ENCODE data around the gene STXBP1.
"Not testable (repeated sequence)": the region's sequence is repeated elsewhere in the genome, so short reads cannot be mapped to it uniquely, and the experiment has no call there.

Gene STXBP1

GRCh38 chr9:127611899-127612790 lies at the start of gene STXBP1:
Gene STXBP1, plus strand, starts transcription at chr9:127612277. Its CDS starts 127 bp downstream, at chr9:127612404.
- DNase-seq, result peak; percentile 87

GRCh38 chr9:127562279-127562796 lies 49.7 kb upstream of the STXBP1 start:
- no peak for DNase-seq

GRCh38 chr9:127562841-127563401 lies 49.2 kb upstream of the STXBP1 start:
- DNase-seq, result no peak

- no peak for DNase-seq
These were observed 48.5 kb upstream of the STXBP1 start for GRCh38 chr9:127563579-127563978.

GRCh38 chr9:127565231-127565630 lies 46.8 kb upstream of the STXBP1 start:
- no peak for DNase-seq

GRCh38 chr9:127566351-127567001 lies 45.6 kb upstream of the STXBP1 start:
- DNase-seq, result no peak

- no peak for DNase-seq
These were observed 44.9 kb upstream of the STXBP1 start for GRCh38 chr9:127567035-127567729.

GRCh38 chr9:127567730-127568617 lies 44.1 kb upstream of the STXBP1 start:
- DNase-seq, result no peak

GRCh38 chr9:127568618-127568970 lies 43.5 kb upstream of the STXBP1 start:
- DNase-seq, result no peak

- DNase-seq, result peak; percentile 70
These were observed 42.8 kb upstream of the STXBP1 start for GRCh38 chr9:127568971-127569885.

GRCh38 chr9:127569886-127570401 lies 42.1 kb upstream of the STXBP1 start:
- no peak for DNase-seq

- no peak for DNase-seq
These were observed 41.5 kb upstream of the STXBP1 start for GRCh38 chr9:127570533-127571111.

- DNase-seq, result no peak
These were observed 40.1 kb upstream of the STXBP1 start for GRCh38 chr9:127571971-127572370.

GRCh38 chr9:127572961-127573721 lies 38.9 kb upstream of the STXBP1 start:
- DNase-seq, result no peak

- no peak for DNase-seq
These were observed 37.7 kb upstream of the STXBP1 start for GRCh38 chr9:127574072-127574993.

- DNase-seq, result no peak
These were observed 36.0 kb upstream of the STXBP1 start for GRCh38 chr9:127575875-127576778.

GRCh38 chr9:127577194-127577593 lies 34.9 kb upstream of the STXBP1 start:
- not testable (repeated sequence) for DNase-seq

All from activated CD4-positive, CD25-positive, alpha-beta regulatory T cell treated with anti-CD3 and anti-CD28 coated beads, Interleukin-2, amount 50 U/mL, for 72 hours (primary cell).